Spleen (tissue), 7 donors: ENCODE results near the gene NRROS.

Source experiments
- CTCF ChIP-seq, 11 experiments: fragments of 200-600 bp in 7 of 11; fragments of 450-650 bp in 4 of 11; sonication (generic) in 4 of 11; IDR thresholded peaks in 8 of 11; conservative IDR thresholded peaks in 3 of 11; 1 replicate in 7 of 11; 2 replicates in 4 of 11; pipeline versions ENCODE4 v1.4.0 to v1.8.0; 2016 to 2021; ENCODE audit warnings: antibody characterized with exemption in 11 of 11, inconsistent platforms in 4 of 11, mild to moderate bottlenecking in 1 of 11
- POLR2A ChIP-seq, 3 donors: fragments of 450-650 bp; IDR thresholded peaks; one replicate each; pipeline ENCODE4 v1.5.1; 2017; ENCODE audit warnings: antibody characterized with exemption in 3 of 3, mild to moderate bottlenecking in 1 of 3
- donor health status: DM: no; HTN: no; CAD: no; lungs with moderate emphysema.
- donor health status: DM: no; HTN: no; CAD: no.
- donor health status: DM: no; HTN: no; CAD: no.

- TF ChIP-seq POLR2A (IDR thresholded peaks at IDR 0.05) (no peak), CTCF (IDR thresholded peaks at IDR 0.05 in 8 of 11, conservative IDR thresholded peaks at IDR 0.05 in 3 of 11) (no peak)
These were observed 16.0 kb downstream of the NRROS start for GRCh38 chr3:196655496-196655895.
